Fibroblast of skin of back (primary cell): Measurements from ENCODE around the gene GLI2.

Experiments
- DNase-seq: peaks from one replicate; pipeline ENCODE4 v3.0.0-alpha.2; 2013

Gene GLI2

GRCh38 chr2:120771781-120772208, 36.1 kb downstream of the GLI2 start:
- no peak for DNase-seq

DNA sequence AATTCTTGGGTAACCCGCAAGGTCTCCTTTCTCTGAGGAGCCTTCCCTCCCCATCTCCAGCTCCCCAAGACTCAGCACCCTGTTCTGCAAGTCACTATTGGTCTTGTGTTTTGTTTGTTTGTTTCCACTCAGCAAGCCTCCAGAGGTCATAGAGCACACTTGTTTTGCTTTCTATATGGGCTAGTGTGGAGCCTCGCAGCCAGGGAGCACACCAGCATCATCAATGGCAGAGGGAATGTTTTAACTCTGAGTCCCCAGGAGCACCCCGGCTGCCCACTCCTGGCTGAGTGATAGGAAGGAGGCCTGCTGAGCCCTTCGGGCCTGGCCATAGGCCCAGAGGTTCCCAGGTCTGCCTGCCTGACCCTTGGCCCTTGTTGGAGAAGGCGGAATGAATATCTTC, 36.6 kb downstream of the GLI2 start:
- no peak for DNase-seq

DNA sequence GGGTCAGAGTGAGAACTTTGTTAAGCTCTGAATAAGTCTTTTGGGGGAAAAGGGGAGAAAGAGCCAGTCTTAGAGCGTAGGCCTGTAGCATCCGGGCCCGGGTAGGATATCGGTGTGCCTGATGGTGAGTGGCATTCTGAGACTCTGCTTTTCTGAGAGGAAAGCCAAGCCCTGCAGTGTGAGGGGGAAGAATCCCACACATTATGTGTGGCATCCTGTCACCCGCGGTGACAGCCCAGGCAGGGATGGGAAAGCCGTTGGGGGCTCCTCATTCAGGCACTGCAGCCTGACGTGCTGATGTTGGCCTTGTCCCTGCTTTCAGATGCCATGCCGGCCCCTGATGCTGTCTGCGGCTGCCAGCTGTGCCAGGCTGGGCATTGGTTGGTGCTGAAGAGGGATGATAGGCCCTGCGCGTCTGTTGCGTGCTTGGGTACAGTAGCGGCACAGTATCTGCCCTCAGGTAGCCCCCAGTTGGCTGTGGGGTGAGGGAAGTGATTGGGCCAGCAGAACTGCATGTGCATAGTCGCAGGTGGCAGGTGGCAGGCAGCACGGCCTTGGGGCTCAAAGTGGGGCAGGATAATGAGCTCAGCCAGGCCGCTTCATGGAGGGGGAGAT, 37.6 kb downstream of the GLI2 start:
- DNase-seq: no peak

- no peak for DNase-seq
These were observed 39.0 kb downstream of the GLI2 start for GRCh38 chr2:120774557-120775160.

DNA sequence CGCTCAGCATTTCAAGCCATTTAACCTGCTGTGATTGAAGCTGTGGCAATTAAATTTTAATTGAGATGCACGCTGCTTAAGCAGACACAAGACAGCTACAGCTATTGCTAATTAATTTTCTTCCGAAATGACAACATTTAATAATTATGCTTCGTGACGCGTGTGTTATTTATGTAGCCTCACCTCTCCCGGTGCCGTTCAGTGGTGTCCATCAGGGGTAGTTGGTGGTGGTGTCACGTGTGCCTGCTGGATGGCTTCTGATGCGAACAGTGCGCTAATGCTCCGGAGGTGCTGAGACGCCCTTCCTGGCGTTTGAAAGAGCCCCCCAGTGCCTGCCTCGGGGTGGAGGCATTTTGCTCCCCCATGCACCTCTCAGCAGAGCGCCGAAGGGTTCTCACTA, 39.5 kb downstream of the GLI2 start:
- no peak for DNase-seq

DNA sequence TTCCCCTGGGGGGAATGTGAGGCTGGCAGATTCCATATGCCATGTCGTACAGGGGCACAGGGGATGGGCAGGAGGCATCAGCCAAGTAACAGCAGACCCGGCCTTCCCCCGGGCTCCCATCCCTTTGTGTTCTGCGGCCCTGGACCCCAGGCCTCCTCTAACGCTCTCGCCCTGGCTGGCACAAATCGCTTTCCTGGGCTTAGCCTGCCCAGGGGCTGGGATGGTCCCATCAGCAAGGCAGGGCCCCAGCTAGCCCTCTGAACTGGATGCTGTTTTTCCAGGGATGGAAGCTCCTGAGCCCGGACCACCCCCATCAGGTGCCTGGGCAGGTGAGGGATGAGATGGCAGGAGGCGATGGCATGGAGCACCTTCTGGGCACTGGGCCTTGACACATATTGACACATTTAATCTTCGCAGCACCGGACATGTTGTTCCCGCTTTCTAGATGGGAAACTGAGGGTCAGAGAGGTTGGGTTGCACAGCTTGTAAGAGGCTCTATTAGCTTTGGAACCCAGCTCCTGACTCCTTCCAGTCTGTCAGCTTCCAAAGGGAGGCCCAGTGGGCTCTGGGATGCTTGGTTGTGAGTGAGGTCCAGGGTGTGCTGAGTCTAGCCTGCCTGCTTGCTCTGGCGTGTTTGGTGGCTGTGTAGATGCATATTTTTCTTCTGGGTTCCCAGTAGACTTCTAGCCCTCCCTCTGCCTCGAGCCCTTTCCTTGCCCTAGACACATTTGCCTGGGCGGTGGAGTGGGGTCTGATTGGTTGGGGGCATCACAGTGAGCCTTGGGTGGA, 40.3 kb downstream of the GLI2 start:
- DNase-seq: no peak

DNA sequence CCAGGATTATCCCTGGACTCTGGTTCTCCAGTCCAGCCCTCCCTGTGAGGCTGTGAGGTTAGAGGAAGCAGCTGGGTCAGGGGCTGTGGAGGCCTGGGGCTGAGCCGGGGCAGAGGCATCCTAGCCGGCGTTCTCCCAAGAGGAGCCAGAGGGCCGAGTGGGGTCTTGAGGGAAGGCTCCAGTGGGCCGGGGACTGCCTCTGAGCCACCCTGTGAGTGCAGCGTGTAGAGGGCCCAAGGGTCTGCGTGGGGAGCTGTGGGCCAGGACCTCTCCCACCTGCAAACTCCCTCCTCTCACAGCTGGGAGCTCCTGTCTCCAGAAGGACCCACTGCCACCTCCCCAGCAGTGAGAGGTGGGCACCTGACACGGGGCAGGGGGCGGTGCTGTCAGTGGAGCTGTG, 41.0 kb downstream of the GLI2 start:
- no peak for DNase-seq

DNA sequence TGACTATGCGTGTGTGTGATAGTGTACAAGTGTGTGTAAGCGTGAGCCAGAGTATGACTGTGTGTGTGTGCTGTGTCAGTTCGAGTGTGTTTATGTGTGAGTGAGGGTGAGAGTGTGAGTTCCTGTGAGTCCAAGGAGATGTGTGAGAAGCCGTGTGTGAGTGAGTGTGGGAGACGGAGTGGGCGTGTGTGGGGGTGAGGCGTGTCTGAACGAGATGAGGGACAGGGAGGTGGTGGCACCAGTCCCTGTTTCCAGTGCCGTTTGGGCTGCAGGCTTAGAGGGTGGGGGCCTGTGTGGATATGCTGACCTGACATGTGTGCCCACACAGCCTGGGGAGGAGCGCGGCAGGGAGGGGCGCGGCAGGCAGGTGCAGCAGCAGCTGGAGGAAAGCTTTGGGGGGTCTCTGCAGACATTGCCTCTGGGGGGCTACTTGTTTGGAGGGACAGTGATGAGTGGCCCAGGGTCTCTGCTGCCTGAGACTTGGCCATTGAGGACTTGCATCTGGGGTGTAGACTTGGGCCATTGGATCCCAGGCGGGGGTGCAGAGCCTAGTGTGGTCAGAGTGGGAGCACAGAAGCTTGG, 41.6 kb downstream of the GLI2 start:
- DNase-seq: no peak

DNA sequence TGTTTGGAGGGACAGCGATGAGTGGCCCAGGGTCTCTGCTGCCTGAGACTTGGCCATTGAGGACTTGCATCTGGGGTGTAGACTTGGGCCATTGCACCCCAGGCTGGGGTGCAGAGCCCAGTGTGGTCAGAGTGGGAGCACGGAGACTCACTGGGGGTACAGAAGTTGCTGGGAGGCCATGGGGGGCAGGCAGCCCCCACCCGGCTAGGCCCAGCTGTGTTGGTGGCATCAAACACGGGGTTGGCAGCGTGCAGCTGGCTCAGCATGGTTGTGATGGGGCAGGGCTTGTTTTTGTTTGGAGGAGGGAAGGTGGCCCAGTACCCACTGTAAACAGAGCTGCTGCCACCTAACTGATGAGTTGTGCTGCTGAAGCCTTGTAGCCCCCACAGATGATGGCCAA, 42.1 kb downstream of the GLI2 start:
- no peak for DNase-seq

DNA sequence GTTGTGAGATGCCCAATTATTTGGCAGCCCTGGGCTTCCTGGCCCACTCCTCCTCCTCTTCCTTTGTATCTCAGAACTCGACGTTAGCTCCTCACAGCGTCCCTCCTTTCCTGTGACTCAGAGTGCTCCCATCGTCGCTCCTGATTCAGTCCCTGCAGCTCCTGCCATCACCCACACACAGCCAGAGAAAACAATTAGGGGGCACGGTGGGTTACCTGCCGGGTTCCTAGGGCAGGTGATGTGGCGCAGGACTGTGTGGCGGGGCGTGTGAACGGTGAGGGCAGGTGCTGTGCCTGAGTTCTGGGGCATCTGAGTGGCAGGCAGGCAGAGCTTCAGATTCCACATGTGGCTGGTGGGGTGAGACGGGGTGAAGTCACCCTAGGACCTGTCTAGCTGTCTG, 42.6 kb downstream of the GLI2 start:
- DNase-seq: peak; percentile 75

GRCh38 chr2:120779781-120780283, 44.2 kb downstream of the GLI2 start:
- peak; percentile 92 for DNase-seq

GRCh38 chr2:120780402-120780801, 44.7 kb downstream of the GLI2 start:
- no peak for DNase-seq

DNA sequence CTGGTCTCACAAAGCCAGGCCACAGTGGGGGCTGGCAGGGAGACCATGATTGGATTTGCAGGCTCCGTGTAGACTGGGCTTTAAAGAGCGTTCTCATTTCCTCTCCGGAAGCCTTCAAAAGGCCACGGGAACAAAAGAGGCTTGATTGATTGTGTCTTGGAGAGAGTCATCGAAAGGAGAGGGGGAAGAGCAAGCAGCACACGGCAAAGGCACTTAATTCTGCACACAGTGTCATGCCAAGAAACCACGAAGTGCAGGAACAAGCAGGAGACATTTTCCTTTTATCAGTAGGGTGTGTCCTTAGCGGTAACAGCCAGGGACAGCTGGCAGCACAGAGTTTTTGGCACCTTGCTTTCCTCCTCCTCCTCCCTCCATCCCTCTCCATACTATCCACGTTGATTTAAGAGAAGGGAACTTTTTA, 47.7 kb downstream of the GLI2 start:
- DNase-seq: no peak

- no peak for DNase-seq
These were observed 48.3 kb downstream of the GLI2 start for GRCh38 chr2:120783969-120784372.
